Memory B cell (primary cell): ENCODE measurements around the gene LONP1.
"Not testable (repeated sequence)": the region's sequence is repeated elsewhere in the genome, so short reads cannot be mapped to it uniquely, and the experiment has no call there.

Experiments used
- ATAC-seq: fragments of 150-1000 bp; cut with Tn5 transposase; 2 replicates; pipeline ENCODE4 v1.10.0; 2021; ENCODE audit warnings: low read depth, mild to moderate bottlenecking, moderate library complexity
- DNase-seq, 2 donors: peaks; one replicate each; pipeline ENCODE4 v3.0.0; 2022; ENCODE audit warnings: low spot score in 2 of 2
- H3K27ac Mint-ChIP-seq: one replicate; pipeline ENCODE4 v1.8.0; 2022; ENCODE audit warnings: mild to moderate bottlenecking, moderate library complexity, mixed read lengths
- H3K27me3 Mint-ChIP-seq: one replicate; pipeline ENCODE4 v1.8.0; 2022; ENCODE audit warnings: mixed read lengths
- H3K36me3 Mint-ChIP-seq: one replicate; pipeline ENCODE4 v1.8.0; 2022; ENCODE audit warnings: mild to moderate bottlenecking, mixed read lengths
- H3K4me1 Mint-ChIP-seq: one replicate; pipeline ENCODE4 v1.8.0; 2022; ENCODE audit warnings: mixed read lengths
- H3K4me3 Mint-ChIP-seq: one replicate; pipeline ENCODE4 v1.8.0; 2022; ENCODE audit warnings: mild to moderate bottlenecking, moderate library complexity, mixed read lengths
- H3K9me3 Mint-ChIP-seq: one replicate; pipeline ENCODE4 v1.8.0; 2022; ENCODE audit warnings: mixed read lengths

Gene LONP1

DNA sequence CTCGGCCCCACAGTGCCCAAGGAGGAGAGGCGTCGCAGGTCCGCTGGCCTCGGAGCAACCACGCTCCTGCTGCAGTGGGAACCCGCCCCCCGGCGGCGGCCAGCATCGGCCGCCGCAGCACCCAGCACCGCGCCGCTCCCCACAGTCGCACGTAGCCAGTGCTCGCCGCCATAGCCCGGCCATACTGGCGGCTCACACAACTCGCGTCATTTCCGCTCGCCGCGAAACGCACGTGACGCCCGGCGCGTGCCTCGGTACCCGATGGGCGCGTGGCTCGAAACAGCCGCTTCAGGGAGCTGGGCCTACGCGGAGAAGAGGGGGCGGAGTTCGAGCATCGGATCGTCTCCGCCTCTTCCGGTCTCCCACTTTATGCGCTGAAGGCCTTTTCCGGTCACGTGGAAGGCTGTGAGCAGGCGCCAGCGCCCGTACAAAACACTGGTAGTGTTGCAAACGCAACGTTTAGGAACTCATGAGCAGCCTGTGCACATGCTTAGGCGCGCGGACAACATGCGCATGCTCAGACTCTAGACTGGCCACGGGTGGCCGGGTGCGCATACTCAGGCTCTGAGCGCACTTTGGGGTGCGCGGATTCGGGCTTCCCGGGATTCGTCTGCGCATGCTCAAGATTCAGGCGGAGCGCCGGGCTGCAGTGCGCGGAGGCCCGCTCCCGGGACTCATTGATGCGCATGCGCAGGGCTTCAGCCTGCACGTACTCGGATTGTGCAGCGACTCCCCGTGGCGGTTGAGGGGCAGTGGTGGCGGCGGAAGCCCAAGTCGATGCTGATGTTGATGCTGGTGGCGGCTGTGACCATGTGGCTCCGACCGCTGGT lies at the start of gene LONP1, which contains the start of gene CATSPERD:
Gene LONP1, minus strand, starts transcription at position 186 of the 830 bp plus-strand sequence. Its CDS starts 14 bp downstream, at position 172.
Gene CATSPERD, plus strand, starts transcription at position 677 of the 830 bp plus-strand sequence. Its CDS starts 101 bp downstream, at position 778.
- Mint-ChIP-seq H3K27ac (peak within 1 kb of the TSS; percentile 96), H3K4me3 (peak within 1 kb of the TSS; percentile 92), H3K4me1 (peaks cover 14% of the 10 kb centered on the region), H3K36me3 (peaks cover 6% of the 10 kb centered on the region), H3K9me3 (no peaks in the 10 kb centered on the region), H3K27me3 (no peaks in the 10 kb centered on the region)
- DNase-seq (peak; percentile 97 to 98), ATAC-seq (peak; percentile 85)

DNA sequence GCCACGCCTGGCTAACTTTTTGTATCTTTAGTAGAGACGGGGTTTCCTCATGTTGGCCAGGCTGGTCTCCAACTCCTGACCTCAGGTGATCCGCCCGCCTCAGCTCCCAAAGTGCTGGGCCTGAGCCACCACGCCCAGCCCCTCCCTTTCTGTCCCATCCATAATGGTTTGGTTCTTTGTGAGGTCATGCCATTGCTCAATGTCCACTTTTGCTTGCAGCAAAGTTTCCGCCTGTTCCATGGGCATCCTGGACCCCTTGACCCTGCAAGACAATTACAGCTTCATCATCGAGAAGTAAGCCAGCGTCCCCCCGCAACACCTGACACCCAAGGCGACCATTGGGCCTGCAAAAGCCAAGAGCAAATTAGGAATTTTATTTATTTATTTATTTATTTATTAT lies 48.0 kb upstream of the LONP1 start:
- ATAC-seq (no peak), DNase-seq (no peak)
- H3K4me1 Mint-ChIP-seq = no peaks in the 10 kb centered on the region
- H3K4me3 Mint-ChIP-seq = no peak overlapping the region
- no peaks in the 10 kb centered on the region for H3K9me3 Mint-ChIP-seq
- no peaks in the 10 kb centered on the region for H3K36me3 Mint-ChIP-seq
- H3K27me3 Mint-ChIP-seq = peaks cover 5% of the 10 kb centered on the region
- H3K27ac Mint-ChIP-seq = no peak overlapping the region

DNA sequence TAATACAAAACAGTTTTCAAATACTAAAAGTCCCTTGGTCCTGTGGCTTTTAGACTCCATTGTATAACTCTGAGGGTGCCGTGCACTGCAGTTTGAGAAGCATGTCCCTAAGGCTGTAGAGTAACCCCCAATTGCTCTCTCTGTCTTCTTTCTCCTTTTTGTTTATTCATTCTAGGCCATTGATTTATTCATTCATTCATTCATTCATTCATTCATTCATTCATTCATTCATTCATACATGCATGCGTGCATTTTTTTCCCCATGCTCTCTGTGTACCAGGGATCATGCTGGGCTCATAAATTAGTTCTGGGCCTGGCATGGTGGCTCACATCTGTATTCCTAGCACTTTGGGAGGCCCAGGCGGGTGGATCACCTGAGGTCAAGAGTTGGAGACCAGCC lies 45.3 kb upstream of the LONP1 start:
- DNase-seq (no peak), ATAC-seq (no peak)
- Mint-ChIP-seq H3K4me1 (no peaks in the 10 kb centered on the region), H3K27me3 (peaks cover 10% of the 10 kb centered on the region), H3K27ac (no peak overlapping the region), H3K36me3 (no peaks in the 10 kb centered on the region), H3K9me3 (peaks cover 8% of the 10 kb centered on the region), H3K4me3 (no peak overlapping the region)

DNA sequence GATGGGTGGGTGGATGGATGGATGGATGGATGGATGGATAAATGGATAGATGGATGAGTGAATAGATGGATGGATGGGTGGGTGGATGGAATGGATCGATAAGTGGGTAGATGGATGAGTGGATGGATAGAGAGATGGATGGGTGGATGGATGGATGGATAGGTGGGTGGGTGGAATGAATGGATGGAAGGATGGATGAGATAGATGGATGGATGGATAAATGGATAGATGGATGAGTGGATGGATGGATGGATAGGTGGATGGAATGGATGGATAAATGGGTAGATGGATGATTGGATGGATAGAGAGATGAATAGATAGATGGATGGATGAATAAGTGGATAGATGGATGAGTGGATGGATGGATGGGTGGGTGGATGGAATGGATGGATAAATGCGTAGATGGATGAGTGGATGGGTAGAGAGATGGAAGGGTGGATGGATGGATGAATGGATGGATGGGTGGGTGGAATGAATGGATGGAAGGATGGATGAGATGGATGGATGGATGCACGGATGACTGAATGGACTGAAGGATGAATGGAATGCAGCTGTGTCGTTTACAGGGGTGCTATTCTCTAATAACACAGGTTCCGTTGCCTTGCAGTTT lies 42.8 kb upstream of the LONP1 start:
- no peak overlapping the region for H3K4me3 Mint-ChIP-seq
- peaks cover 11% of the 10 kb centered on the region for H3K27me3 Mint-ChIP-seq
- H3K36me3 Mint-ChIP-seq = no peaks in the 10 kb centered on the region
- no peak overlapping the region for H3K27ac Mint-ChIP-seq
- ATAC-seq (no peak), DNase-seq (no peak)
- H3K9me3 Mint-ChIP-seq = peaks cover 8% of the 10 kb centered on the region
- H3K4me1 Mint-ChIP-seq = no peaks in the 10 kb centered on the region

DNA sequence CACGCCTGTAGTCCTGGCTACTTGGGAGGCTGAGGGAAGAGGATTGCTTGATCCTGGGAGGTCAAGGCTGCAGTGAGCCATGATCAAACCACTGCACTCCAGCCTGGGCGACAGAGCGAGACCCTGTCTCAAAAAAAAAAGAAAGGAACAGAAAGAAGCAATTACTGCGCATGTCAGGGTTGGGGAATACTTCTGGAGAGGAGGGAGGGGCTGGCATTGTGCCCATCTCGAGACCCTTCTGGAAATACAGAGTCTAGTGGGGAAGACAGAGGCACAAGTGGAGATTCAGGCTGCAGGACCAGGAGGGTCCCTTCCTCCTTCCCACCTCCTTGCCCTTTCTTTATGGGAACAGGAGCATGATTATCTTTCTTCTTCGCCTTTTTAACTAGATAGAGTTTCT lies 33.8 kb upstream of the LONP1 start:
- no peaks in the 10 kb centered on the region for H3K36me3 Mint-ChIP-seq
- ATAC-seq = no peak
- H3K27me3 Mint-ChIP-seq = peaks cover 9% of the 10 kb centered on the region
- no peaks in the 10 kb centered on the region for H3K4me1 Mint-ChIP-seq
- no peak overlapping the region for H3K4me3 Mint-ChIP-seq
- no peak overlapping the region for H3K27ac Mint-ChIP-seq
- no peak for DNase-seq
- H3K9me3 Mint-ChIP-seq = no peaks in the 10 kb centered on the region

DNA sequence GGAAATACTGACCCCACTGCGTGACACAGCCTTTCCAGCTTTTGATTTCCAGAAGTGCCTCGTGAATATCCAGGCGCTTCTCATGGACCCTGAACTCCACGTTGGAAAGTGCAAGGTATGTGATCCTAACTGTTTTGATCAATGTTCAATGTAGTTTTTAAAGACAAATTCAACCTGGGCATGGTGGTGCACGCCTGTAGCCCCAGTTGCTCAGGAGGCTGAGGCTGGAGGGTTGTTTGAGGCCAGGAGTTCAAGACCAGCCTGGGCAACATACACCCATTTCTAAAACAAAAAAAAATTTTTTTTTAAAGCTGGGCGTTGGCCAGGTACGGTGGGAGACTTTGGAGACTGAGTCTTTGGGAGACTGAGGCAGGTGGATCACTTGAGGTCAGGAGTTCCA lies 31.8 kb upstream of the LONP1 start:
- H3K27ac Mint-ChIP-seq = no peak overlapping the region
- DNase-seq = no peak
- peaks cover 5% of the 10 kb centered on the region for H3K27me3 Mint-ChIP-seq
- no peaks in the 10 kb centered on the region for H3K9me3 Mint-ChIP-seq
- no peak for ATAC-seq
- no peaks in the 10 kb centered on the region for H3K4me1 Mint-ChIP-seq
- no peak overlapping the region for H3K4me3 Mint-ChIP-seq
- H3K36me3 Mint-ChIP-seq = no peaks in the 10 kb centered on the region

- Mint-ChIP-seq H3K4me1 (no peaks in the 10 kb centered on the region), H3K36me3 (no peaks in the 10 kb centered on the region), H3K27ac (no peak overlapping the region), H3K9me3 (no peaks in the 10 kb centered on the region), H3K4me3 (no peak overlapping the region), H3K27me3 (peaks cover 5% of the 10 kb centered on the region)
- no peak for DNase-seq
- no peak for ATAC-seq
Measured at GRCh38 chr19:5749505-5749904, 29.6 kb upstream of the LONP1 start.

DNA sequence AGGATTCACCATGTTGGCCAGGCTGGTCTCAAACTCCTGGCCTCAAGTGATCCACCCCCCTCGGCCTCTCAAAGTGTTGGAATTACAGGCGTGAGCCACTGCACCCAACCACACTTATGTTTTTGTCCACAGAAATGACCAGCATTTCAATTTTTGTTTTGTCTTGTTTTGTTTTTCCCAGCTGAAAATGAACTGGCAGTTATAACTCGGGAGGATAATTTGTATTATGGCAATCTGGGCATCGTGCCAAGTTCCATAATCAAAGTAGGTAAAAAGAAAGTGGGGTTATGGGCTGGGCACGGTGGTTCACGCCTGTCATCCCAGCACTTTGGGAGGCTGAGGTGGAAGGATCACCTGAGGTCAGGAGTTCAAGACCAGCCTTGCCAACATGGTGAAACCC lies 29.0 kb upstream of the LONP1 start:
- H3K4me1 Mint-ChIP-seq, H3K9me3 Mint-ChIP-seq, H3K27ac Mint-ChIP-seq, ATAC-seq, H3K36me3 Mint-ChIP-seq, H3K27me3 Mint-ChIP-seq, DNase-seq, H3K4me3 Mint-ChIP-seq: not testable (repeated sequence)

DNA sequence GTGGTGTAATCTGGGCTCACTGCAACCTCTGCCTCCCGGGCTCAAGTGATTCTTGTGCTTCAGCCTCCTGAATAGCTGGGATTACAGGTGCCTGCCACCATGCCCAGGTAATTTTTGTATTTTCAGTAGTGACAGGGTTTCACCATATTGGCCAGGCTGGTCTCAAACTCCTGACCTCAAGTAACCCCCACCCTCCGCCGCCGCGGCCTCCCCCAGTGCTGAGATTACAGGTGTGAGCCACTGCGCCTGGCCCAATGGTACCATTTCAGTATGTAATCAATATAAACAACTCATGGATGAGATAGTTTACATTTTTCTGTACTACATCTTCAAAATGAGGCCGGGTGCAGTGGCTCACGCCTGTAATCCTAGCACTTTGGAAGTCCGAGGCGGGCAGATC lies 25.1 kb upstream of the LONP1 start:
- H3K9me3 Mint-ChIP-seq, H3K27me3 Mint-ChIP-seq, H3K27ac Mint-ChIP-seq, H3K4me1 Mint-ChIP-seq, ATAC-seq, DNase-seq, H3K4me3 Mint-ChIP-seq, H3K36me3 Mint-ChIP-seq: not testable (repeated sequence)

GRCh38 chr19:5743630-5744029 lies 23.7 kb upstream of the LONP1 start:
- H3K4me1 Mint-ChIP-seq = no peaks in the 10 kb centered on the region
- H3K27ac Mint-ChIP-seq = peak overlapping the region; percentile 11
- ATAC-seq (no peak), DNase-seq (no peak)
- H3K36me3 Mint-ChIP-seq = no peaks in the 10 kb centered on the region
- H3K4me3 Mint-ChIP-seq = no peak overlapping the region
- peaks cover 4% of the 10 kb centered on the region for H3K9me3 Mint-ChIP-seq
- peaks cover 1% of the 10 kb centered on the region for H3K27me3 Mint-ChIP-seq

GRCh38 chr19:5742051-5742450 lies 22.1 kb upstream of the LONP1 start:
- Mint-ChIP-seq H3K27ac (no peak overlapping the region), H3K4me3 (no peak overlapping the region), H3K27me3 (peaks cover 1% of the 10 kb centered on the region), H3K9me3 (peaks cover 4% of the 10 kb centered on the region), H3K4me1 (no peaks in the 10 kb centered on the region), H3K36me3 (no peaks in the 10 kb centered on the region)
- ATAC-seq (no peak), DNase-seq (no peak)

- Mint-ChIP-seq H3K4me1 (no peaks in the 10 kb centered on the region), H3K27ac (no peak overlapping the region), H3K9me3 (peaks cover 4% of the 10 kb centered on the region), H3K4me3 (no peak overlapping the region), H3K36me3 (no peaks in the 10 kb centered on the region), H3K27me3 (peaks cover 3% of the 10 kb centered on the region)
- DNase-seq (no peak), ATAC-seq (no peak)
Measured at GRCh38 chr19:5738423-5738822, 18.5 kb upstream of the LONP1 start.

DNA sequence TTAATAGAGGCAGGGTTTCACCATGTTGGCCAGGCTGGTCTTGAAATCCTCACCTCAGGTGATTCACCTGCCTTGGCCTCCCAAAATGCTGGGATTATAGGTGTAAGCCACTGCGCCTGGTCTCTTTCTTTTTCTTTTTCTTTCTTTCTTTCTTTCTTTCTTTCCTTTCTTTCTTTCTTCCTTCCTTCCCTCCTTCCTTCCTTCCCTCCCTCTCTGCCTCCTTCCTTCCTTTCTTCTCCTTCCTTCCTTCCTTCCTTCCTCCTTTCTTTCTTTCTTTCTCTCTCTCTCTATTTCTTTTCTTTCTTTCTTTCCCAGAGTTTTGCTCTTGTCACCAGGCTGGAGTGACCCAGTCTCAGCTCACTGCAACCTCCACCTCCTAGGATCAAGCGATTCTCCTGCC lies 13.2 kb upstream of the LONP1 start:
- not testable (repeated sequence) for DNase-seq, H3K36me3 Mint-ChIP-seq, H3K4me1 Mint-ChIP-seq, H3K9me3 Mint-ChIP-seq, ATAC-seq, H3K27ac Mint-ChIP-seq, H3K4me3 Mint-ChIP-seq, H3K27me3 Mint-ChIP-seq

- DNase-seq = no peak
- Mint-ChIP-seq H3K36me3 (no peaks in the 10 kb centered on the region), H3K9me3 (peaks cover 2% of the 10 kb centered on the region), H3K4me1 (no peaks in the 10 kb centered on the region), H3K4me3 (no peak overlapping the region), H3K27ac (no peak overlapping the region), H3K27me3 (peaks cover 5% of the 10 kb centered on the region)
- no peak for ATAC-seq
Measured at GRCh38 chr19:5727453-5728050, 7.6 kb upstream of the LONP1 start.
